ENCODE data around the gene KIF21A. TPM values are rescaled to one million over a fixed set of nuclear protein-coding genes. Genes with fewer than 3 reads are reported as not detected.

KIF21A gene
- total RNA-seq, 1 donor from 2014 or later: 3.9 TPM

DNA sequence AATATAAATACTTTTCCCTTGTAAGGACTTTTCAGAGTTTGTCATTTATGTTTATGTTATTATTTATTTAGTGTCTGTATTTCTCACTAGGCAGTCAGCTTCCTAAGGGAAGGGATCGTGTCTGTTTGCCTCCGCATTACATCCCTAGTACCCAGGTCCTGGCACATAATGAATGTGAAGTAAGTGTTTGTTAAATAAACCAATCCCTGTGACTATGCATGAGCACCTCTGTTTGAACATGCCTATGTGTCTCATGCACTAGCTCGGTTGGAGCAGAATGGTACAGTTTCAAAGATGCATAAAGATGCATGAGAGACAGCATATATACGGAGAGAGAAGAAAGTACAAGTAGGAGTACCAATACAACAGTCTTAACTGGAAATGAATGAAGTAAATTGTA is 99.3 kb downstream of the KIF21A start:
- Mint-ChIP-seq H3K4me3 (ENCODE audit: unreplicated experiment) (no peak overlapping the region), H3K27me3 (ENCODE audit: unreplicated experiment) (no peaks in the 10 kb centered on the region), H3K4me1 (ENCODE audit: unreplicated experiment) (no peaks in the 10 kb centered on the region), H3K27ac (ENCODE audit: unreplicated experiment) (no peak overlapping the region), H3K36me3 (ENCODE audit: unreplicated experiment) (no peaks in the 10 kb centered on the region), H3K9me3 (ENCODE audit: unreplicated experiment) (no peaks in the 10 kb centered on the region)
- no peak for TF ChIP-seq CTCF (IDR thresholded peaks at IDR 0.05)
- no peak for DNase-seq (ENCODE audit: extremely low spot score, unreplicated experiment)

GRCh38 chr12:39341761-39342160 is 101.2 kb downstream of the KIF21A start:
- H3K36me3 Mint-ChIP-seq (ENCODE audit: unreplicated experiment): no peaks in the 10 kb centered on the region
- H3K4me3 Mint-ChIP-seq (ENCODE audit: unreplicated experiment): no peak overlapping the region
- H3K9me3 Mint-ChIP-seq (ENCODE audit: unreplicated experiment): no peaks in the 10 kb centered on the region
- no peaks in the 10 kb centered on the region for H3K4me1 Mint-ChIP-seq (ENCODE audit: unreplicated experiment)
- TF ChIP-seq CTCF (IDR thresholded peaks at IDR 0.05): no peak
- no peak overlapping the region for H3K27ac Mint-ChIP-seq (ENCODE audit: unreplicated experiment)
- H3K27me3 Mint-ChIP-seq (ENCODE audit: unreplicated experiment): no peaks in the 10 kb centered on the region
- DNase-seq (ENCODE audit: extremely low spot score, unreplicated experiment): no peak

GRCh38 chr12:39341179-39341578 is 101.7 kb downstream of the KIF21A start:
- no peak overlapping the region for H3K4me3 Mint-ChIP-seq (ENCODE audit: unreplicated experiment)
- no peak overlapping the region for H3K27ac Mint-ChIP-seq (ENCODE audit: unreplicated experiment)
- H3K9me3 Mint-ChIP-seq (ENCODE audit: unreplicated experiment): no peaks in the 10 kb centered on the region
- no peaks in the 10 kb centered on the region for H3K4me1 Mint-ChIP-seq (ENCODE audit: unreplicated experiment)
- H3K36me3 Mint-ChIP-seq (ENCODE audit: unreplicated experiment): no peaks in the 10 kb centered on the region
- no peaks in the 10 kb centered on the region for H3K27me3 Mint-ChIP-seq (ENCODE audit: unreplicated experiment)
- TF ChIP-seq CTCF (IDR thresholded peaks at IDR 0.05): no peak
- DNase-seq (ENCODE audit: extremely low spot score, unreplicated experiment): no peak

DNA sequence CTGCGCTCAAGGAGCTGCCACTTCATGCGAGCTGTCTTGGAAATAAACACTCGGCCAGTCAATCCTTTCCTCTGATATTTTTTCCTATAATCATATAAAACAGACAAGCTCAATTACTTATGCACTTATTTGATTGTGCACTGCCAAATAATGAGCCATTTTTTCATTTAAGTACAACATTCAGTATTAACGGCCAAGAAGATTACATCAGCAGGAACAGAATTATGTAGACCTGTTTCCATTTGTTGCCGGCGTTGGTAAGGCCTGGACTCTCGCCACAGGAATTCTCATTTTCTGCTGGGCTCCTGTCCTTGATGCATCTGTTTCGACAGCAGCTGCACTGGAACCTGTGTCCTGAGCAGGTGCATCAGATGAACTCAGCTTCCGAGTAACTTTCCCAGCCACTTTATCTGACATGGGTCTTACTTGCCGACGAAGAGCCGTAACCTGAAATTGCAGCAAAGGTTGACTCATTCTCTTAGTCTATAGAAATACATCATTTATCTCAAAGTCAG is 110.2 kb downstream of the KIF21A start:
- Mint-ChIP-seq H3K4me1 (ENCODE audit: unreplicated experiment) (peaks cover 13% of the 10 kb centered on the region), H3K9me3 (ENCODE audit: unreplicated experiment) (no peaks in the 10 kb centered on the region)
- no peak for TF ChIP-seq CTCF (IDR thresholded peaks at IDR 0.05)

DNA sequence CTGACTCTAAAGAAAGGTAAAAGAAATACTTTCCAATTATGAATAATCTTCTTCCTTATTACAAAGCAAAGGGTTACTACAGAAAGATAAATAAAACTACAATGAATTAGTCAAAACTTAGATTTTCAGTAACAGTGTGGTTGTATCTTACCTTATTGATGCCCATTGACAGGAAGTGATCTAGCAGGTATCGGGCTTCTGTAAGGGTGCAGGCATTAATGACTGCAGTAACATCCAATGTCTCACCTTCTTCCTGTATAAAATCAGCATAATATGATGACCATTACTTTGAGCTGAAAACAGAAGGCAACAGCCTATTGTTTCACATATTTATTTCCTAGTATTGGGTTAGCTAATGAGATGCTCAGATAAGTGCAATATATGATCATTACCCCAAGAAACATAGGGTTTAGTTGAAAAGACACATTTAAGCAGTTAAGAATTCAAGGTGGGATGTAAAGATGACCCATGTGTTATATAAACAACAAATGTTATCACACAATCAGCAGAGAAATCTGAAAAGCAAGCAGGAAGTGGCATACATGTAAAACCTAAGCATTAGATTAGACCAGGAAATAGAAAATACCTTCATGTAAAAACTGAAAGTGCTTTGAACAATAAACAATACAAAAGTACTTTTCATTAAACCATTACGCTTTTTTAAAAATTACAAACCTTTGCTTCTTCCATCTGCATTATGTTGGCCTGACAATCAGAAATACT is 111.2 kb downstream of the KIF21A start:
- Mint-ChIP-seq H3K4me3 (ENCODE audit: unreplicated experiment) (no peak overlapping the region), H3K36me3 (ENCODE audit: unreplicated experiment) (no peaks in the 10 kb centered on the region), H3K27me3 (ENCODE audit: unreplicated experiment) (no peaks in the 10 kb centered on the region), H3K9me3 (ENCODE audit: unreplicated experiment) (no peaks in the 10 kb centered on the region), H3K27ac (ENCODE audit: unreplicated experiment) (no peak overlapping the region), H3K4me1 (ENCODE audit: unreplicated experiment) (peaks cover 13% of the 10 kb centered on the region)
- DNase-seq (ENCODE audit: extremely low spot score, unreplicated experiment): no peak
- TF ChIP-seq CTCF (IDR thresholded peaks at IDR 0.05): no peak

More for the DNA sequence above, 110.2 kb downstream of the KIF21A start:
- H3K27me3 Mint-ChIP-seq (ENCODE audit: unreplicated experiment): no peaks in the 10 kb centered on the region
- H3K4me3 Mint-ChIP-seq (ENCODE audit: unreplicated experiment): no peak overlapping the region
- no peak overlapping the region for H3K27ac Mint-ChIP-seq (ENCODE audit: unreplicated experiment)
- H3K36me3 Mint-ChIP-seq (ENCODE audit: unreplicated experiment): no peaks in the 10 kb centered on the region
- DNase-seq (ENCODE audit: extremely low spot score, unreplicated experiment): no peak
